ENCODE data around the gene HBS1L. TPM values are rescaled to one million over a fixed set of nuclear protein-coding genes. Genes with fewer than 3 reads are reported as not detected.

Gene HBS1L
- total RNA-seq, 2 experiments from 2014 or later = 82.9 to 93.1 TPM

GRCh38 chr6:134936476-134936875, 118.1 kb downstream of the HBS1L start:
- no peak overlapping the region for H3K4me3 ChIP-seq (ENCODE audit: low read depth, low read length, poor library complexity, severe bottlenecking)
- no peaks in the 10 kb centered on the region for H3K9me2 ChIP-seq (ENCODE audit: insufficient read depth, low read length)
- intact Hi-C loops (cut with micrococcal nuclease; ENCODE audit: unreplicated experiment) = loop anchor here (5.0 kb wide), 1 partner anchor 294 kb away; no protein-coding TSS in a partner anchor
- H3K9me3 ChIP-seq (ENCODE audit: low read length) = no peaks in the 10 kb centered on the region
- no peak overlapping the region for H3K4me2 ChIP-seq (ENCODE audit: low read length)
- no peak for DNase-seq (ENCODE audit: low spot score)
- ChIA-PET CTCF (ENCODE audit: unreplicated experiment) (no interaction called here), POLR2A (interaction anchor here (0.5 kb wide), 1 partner anchor 417 kb away, joined by 4 read pairs; no protein-coding TSS in a partner anchor)
- H3K27ac ChIP-seq (ENCODE audit: low read depth, low read length, poor library complexity, severe bottlenecking) = no peak overlapping the region
- H3K79me2 ChIP-seq (ENCODE audit: insufficient read depth, low read depth, low read length) = no peaks in the 10 kb centered on the region
- no peak overlapping the region for H2AFZ ChIP-seq (ENCODE audit: low read length)
- no TSS peak for BruUV-seq (replicated peaks)
- no peaks in the 10 kb centered on the region for H3K36me3 ChIP-seq (ENCODE audit: insufficient read depth, low read length)
- no peak for TF ChIP-seq CTCF (conservative IDR thresholded peaks at IDR 0.05; ENCODE audit: low read length)
- no peak for TF ChIP-seq EZH2phosphoT487 (IDR thresholded peaks at IDR 0.05; ENCODE audit: borderline replicate concordance, low read depth, low read length)
- no peaks in the 10 kb centered on the region for H4K20me1 ChIP-seq (ENCODE audit: insufficient read depth, low read length)
- H3K4me1 ChIP-seq (ENCODE audit: insufficient read depth, low read length, poor library complexity, severe bottlenecking) = no peaks in the 10 kb centered on the region

GRCh38 chr6:134934793-134935485, 119.7 kb downstream of the HBS1L start:
- CTCF ChIA-PET (ENCODE audit: unreplicated experiment) = no interaction called here
- Histone ChIP-seq H3K27ac (ENCODE audit: low read depth, low read length, poor library complexity, severe bottlenecking) (no peak overlapping the region), H3K9me3 (ENCODE audit: low read length) (no peaks in the 10 kb centered on the region), H3K9me2 (ENCODE audit: insufficient read depth, low read length) (no peaks in the 10 kb centered on the region), H3K79me2 (ENCODE audit: insufficient read depth, low read depth, low read length) (no peaks in the 10 kb centered on the region), H2AFZ (ENCODE audit: low read length) (no peak overlapping the region), H3K4me2 (ENCODE audit: low read length) (no peak overlapping the region), H3K36me3 (ENCODE audit: insufficient read depth, low read length) (no peaks in the 10 kb centered on the region), H3K4me1 (ENCODE audit: insufficient read depth, low read length, poor library complexity, severe bottlenecking) (no peaks in the 10 kb centered on the region), H3K4me3 (ENCODE audit: low read depth, low read length, poor library complexity, severe bottlenecking) (no peak overlapping the region), H4K20me1 (ENCODE audit: insufficient read depth, low read length) (no peaks in the 10 kb centered on the region)
- TF ChIP-seq EZH2phosphoT487 (IDR thresholded peaks at IDR 0.05; ENCODE audit: borderline replicate concordance, low read depth, low read length) (no peak), CTCF (conservative IDR thresholded peaks at IDR 0.05; ENCODE audit: low read length) (no peak)
- no peak for DNase-seq (ENCODE audit: low spot score)
- BruUV-seq (replicated peaks) = no TSS peak
- POLR2A ChIA-PET = interaction anchor here (0.6 kb wide), 1 partner anchor 584 kb away, joined by 3 read pairs; no protein-coding TSS in a partner anchor
- intact Hi-C loops (cut with micrococcal nuclease; ENCODE audit: unreplicated experiment) = loop anchor here (5.0 kb wide), 1 partner anchor 293 kb away; no protein-coding TSS in a partner anchor
